Fibroblast of skin of right quadriceps (primary cell): ENCODE results near the gene SMIM9.
A peak's percentile ranks its signal among the peaks of the same experiment; 100 is the strongest.
"Not testable (repeated sequence)": the region's sequence is repeated elsewhere in the genome, so short reads cannot be mapped to it uniquely, and the experiment has no call there.

Source experiments
- DNase-seq: peaks from one replicate; pipeline ENCODE4 v3.0.0-alpha.2; 2013

The SMIM9 gene

DNA sequence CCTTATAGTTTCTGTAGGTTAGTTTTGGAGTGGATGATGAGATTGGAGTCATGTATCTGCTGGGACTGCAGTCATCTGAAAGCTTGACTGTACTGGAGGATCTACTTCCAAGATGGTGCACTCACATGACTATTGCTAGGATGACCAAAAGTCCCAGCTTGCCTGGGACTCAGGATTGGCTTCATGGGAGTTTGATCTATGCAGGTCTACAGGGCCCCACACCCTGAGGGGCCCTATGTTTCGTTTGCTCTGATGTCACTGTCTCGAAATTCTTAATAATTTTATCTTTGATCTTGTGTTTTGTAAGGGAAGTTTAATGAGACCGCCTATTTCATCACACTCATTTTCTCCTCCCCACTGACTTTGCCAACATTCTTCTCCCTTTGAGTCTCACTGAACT lies at the start of gene SMIM9:
Gene SMIM9 (minus strand): TSS at position 101 of the 400 bp plus-strand sequence. CDS start 3,806 bp downstream, outside the sequence.
- no peak for DNase-seq

GRCh38 chrX:154884069-154884468 lies 49.6 kb upstream of the SMIM9 start:
- DNase-seq: not testable (repeated sequence)

- DNase-seq: no peak
Observed at GRCh38 chrX:154873329-154873728, 38.9 kb upstream of the SMIM9 start.

GRCh38 chrX:154868522-154868921 lies 34.1 kb upstream of the SMIM9 start:
- DNase-seq: not testable (repeated sequence)

- no peak for DNase-seq
Observed at GRCh38 chrX:154855256-154855655, 20.8 kb upstream of the SMIM9 start.

DNA sequence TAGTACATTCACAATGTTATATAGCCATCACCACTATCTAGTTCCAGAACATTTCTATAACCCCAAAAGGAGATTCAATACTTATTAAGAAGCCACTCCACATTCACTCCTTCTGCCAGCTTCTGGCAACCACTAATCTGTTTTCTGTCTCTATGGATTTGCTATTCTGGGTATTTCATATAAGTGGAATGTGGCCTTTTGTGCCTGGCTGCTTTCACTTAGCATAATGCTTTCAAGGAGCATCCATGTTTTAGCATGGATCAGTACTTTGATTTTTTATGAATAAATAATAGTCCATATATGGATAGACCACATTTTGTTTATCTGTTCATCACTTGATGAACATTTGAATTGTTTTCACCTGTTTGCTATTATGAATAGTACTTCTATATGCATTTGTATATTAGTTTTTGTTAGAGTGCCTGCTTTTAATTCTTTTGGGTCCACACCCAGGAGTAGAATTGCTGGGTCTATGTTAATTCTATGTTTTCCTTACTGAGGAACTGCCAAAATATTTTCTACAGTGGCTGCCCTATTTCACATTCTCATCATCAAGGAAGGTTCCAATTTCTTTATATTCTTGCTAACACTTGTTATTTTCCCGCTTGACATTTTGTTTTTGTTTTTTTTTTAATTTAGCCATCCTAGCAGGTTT lies 16.6 kb upstream of the SMIM9 start:
- DNase-seq: no peak

DNA sequence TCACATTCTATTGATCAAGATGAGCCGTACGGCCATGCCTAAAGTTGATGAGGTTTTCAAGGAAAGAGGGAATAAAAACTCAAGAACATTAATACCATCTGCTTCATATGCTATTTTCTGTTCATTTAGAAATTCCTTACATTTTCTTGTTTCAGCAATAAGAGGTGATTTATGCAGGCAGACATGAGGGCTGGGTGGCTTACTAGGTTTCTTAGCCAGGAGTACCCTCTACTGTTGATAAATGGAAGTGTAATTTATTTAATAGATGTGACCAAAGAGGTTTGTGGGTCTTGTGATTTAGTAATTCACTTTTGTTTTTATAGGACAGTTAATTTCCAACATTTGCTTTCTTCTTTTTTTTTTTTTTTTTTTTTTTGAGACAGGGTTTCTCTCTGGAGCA lies 6.4 kb upstream of the SMIM9 start:
- DNase-seq: peak; percentile 62

DNA sequence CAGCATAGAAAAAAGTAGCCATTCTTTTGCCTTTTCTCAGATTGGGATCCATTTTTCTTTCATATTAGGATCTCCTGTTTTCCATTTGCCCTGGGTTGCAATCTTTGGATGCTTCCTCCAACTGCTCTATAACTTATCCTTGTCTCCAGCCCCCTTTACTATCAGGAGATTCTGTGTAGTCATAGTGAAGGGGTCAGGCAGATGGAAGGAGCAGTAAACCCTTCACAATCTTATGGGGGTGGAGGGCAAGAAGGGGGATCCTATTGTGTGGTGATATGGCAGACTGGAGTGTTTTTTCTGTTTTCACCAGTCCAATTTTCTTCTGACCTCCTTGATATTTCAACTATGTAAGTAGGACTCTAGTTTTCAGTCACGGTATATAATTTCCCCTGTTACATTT lies 1.7 kb upstream of the SMIM9 start:
- DNase-seq: no peak

- DNase-seq: no peak
Observed at GRCh38 chrX:154833746-154834274, 652 bp downstream of the SMIM9 start.

- no peak for DNase-seq
Observed at GRCh38 chrX:154829926-154830442, 4.5 kb downstream of the SMIM9 start.

GRCh38 chrX:154829134-154829533 lies 5.3 kb downstream of the SMIM9 start:
- no peak for DNase-seq

- DNase-seq: no peak
Observed at GRCh38 chrX:154828016-154828408, 6.5 kb downstream of the SMIM9 start.

DNA sequence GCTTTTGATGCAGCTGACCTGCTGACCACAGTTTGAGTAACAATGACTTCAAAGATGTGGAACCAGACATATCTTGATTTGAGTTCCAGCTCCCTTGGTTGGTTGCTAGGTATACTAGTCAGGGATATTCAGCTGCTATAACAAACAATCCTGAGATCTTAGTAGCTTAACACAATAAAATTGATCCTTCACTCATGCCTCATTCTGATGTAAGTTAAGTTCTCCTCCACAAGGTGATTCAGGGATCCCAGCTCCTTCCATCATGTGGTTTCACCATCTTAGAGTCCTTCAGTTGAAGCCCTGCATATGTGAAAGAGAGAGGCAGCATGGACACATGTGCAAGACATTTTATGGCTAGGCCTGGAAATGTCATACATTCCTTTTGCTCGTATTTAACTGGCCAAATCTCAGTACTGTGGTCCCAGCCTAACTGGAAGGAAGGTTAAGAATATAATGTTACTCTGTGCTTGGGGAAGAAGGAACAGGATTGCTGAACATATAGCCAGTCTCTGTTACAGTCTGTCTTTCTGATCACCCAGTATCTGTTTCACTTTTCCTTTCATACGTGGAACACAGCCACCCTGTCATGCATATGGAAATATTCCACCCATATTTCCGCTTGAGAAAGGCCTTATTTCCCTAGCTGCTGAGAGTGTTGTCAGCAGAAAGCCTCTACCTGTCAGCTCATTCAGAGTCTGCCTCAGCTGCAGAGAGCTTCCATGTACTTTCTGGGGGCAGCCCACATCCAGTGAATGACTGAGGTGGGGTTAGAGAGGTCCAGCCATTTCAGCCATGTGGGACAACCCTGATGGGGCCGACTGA lies 7.1 kb downstream of the SMIM9 start:
- DNase-seq: no peak

DNA sequence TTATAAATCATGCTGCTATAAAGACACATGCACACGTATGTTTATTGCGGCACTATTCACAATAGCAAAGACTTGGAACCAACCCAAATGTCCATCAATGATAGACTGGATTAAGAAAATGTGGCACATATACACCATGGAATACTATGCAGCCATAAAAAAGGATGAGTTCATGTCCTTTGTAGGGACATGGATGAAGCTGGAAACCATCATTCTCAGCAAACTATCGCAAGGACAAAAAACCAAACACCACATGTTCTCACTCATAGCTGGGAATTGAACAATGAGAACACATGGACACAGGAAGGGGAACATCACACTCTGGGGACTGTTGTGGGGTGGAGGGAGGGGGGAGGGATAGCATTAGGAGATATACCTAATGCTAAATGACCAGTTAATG lies 8.9 kb downstream of the SMIM9 start:
- not testable (repeated sequence) for DNase-seq

DNA sequence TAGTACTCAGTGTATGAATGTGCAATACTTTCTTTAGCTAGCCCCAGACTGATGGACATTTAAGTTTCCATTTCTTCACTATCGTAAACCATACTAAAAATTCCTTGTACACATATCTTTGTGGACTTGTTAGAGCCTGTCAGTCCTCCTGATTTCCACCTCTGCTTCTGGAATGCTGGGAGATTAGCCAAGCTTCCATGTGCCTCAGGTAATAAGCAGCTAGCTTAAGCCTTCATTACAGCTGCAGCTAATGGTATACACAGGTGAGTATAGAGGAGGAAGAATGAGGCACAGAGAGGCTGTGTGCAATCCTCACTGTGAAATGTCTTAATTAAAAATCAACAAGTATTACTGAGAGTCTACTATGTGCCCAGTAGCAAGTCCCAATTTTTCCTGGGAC lies 9.8 kb downstream of the SMIM9 start:
- no peak for DNase-seq

DNA sequence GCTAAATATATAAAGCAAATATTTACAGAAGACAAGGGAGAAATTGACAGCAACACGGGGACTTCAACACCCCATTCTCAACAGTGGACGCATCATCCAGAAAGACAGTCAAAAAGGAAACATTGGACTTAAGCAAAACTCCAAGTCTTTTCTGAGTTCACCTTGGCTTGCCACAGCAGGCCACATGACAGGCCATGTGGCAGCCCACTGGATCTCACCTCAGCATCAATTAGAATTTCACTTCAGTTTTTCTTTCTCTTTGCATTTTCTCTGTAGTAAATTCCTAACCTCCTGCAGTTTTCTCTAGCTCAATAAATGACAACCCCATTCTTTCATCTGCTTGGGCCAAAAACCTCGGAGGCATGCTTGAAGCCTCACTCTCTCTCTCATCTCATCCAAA lies 12.4 kb downstream of the SMIM9 start:
- DNase-seq: no peak

DNA sequence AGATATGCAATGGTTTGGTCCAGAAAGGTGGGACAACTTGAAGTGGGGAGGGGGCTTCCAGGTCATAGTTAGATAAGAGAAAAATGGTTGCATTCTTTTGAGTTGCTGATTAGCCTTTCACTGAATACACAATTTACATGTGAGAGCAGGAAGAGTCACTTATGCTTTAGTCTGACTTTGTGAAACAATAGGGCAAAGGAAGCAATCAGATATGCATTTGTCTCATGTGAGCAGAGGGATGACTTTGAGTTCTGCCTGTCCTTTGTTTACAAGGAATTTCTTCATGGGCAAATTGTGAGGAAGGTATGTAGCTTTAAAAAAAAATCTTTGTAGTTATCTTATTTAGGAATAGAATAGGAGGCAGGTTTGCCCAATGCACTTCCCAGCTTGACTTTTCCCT lies 12.9 kb downstream of the SMIM9 start:
- DNase-seq: no peak

DNA sequence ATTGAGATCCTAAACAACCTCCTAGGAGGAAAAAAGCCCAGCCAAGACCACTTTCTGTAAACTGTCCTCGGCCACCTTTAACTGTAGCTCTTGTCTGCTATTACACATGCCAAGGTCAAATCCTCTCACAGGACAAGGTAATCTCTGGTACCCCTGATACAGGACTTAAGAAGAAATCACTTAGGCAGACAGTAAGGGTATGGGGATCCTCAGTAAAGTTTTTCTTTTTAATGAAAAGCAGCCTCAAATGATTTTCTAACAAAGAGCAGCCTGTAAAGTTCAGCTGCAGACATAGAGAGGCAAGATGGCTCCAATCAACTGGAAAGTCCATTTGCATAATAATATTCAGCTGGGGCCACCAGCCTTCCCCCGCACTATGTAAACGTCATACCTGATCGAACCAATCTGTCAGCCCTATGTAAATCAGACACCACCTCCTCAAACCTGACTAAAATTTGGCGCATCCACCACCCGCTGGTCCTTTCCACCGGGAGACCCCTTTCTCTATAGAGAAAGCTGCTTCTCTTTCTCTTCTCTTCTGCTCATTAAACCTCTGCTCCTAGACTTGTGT lies 14.6 kb downstream of the SMIM9 start:
- no peak for DNase-seq

- DNase-seq: no peak
Observed at GRCh38 chrX:154818916-154819770, 15.3 kb downstream of the SMIM9 start.

GRCh38 chrX:154817048-154817618 lies 17.3 kb downstream of the SMIM9 start:
- not testable (repeated sequence) for DNase-seq

- DNase-seq: not testable (repeated sequence)
Observed at GRCh38 chrX:154816326-154816898, 18.1 kb downstream of the SMIM9 start.
